ENCODE results near the gene KIN. TPM values are rescaled to one million over a fixed set of nuclear protein-coding genes. Genes with fewer than 3 reads are reported as not detected.
"Not testable (repeated sequence)": the region's sequence is repeated elsewhere in the genome, so short reads cannot be mapped to it uniquely, and the experiment has no call there.

The KIN gene
- total RNA-seq, 1 donor from 2014 or later: 14.2 TPM

GRCh38 chr10:7715515-7715914 is 72.3 kb downstream of the KIN start:
- Mint-ChIP-seq H3K9me3 (ENCODE audit: low read depth) (no peaks in the 10 kb centered on the region), H3K4me3 (ENCODE audit: unreplicated experiment) (no peak overlapping the region), H3K4me1 (ENCODE audit: low read depth) (no peaks in the 10 kb centered on the region), H3K27ac (ENCODE audit: unreplicated experiment) (no peak overlapping the region), H3K36me3 (ENCODE audit: low read depth) (no peaks in the 10 kb centered on the region), H3K27me3 (ENCODE audit: low read depth) (peaks cover 3% of the 10 kb centered on the region)
- no peak for TF ChIP-seq CTCF (IDR thresholded peaks at IDR 0.05)
- no peak for DNase-seq (ENCODE audit: low spot score)

- not testable (repeated sequence) for H3K27ac Mint-ChIP-seq (ENCODE audit: unreplicated experiment)
These were observed 76.7 kb downstream of the KIN start for GRCh38 chr10:7711075-7711474.

GRCh38 chr10:7710446-7710845 is 77.3 kb downstream of the KIN start:
- Mint-ChIP-seq H3K9me3 (ENCODE audit: low read depth) (no peaks in the 10 kb centered on the region), H3K36me3 (ENCODE audit: low read depth) (no peaks in the 10 kb centered on the region), H3K4me1 (ENCODE audit: low read depth) (no peaks in the 10 kb centered on the region), H3K27ac (ENCODE audit: unreplicated experiment) (no peak overlapping the region), H3K4me3 (ENCODE audit: unreplicated experiment) (no peak overlapping the region), H3K27me3 (ENCODE audit: low read depth) (peaks cover 14% of the 10 kb centered on the region)
- TF ChIP-seq CTCF (IDR thresholded peaks at IDR 0.05): no peak
- no peak for DNase-seq (ENCODE audit: low spot score)

More at GRCh38 chr10:7711075-7711474, 76.7 kb downstream of the KIN start:
- H3K27me3 Mint-ChIP-seq (ENCODE audit: low read depth): peaks cover 11% of the 10 kb centered on the region
- not testable (repeated sequence) for H3K4me3 Mint-ChIP-seq (ENCODE audit: unreplicated experiment); H3K9me3 Mint-ChIP-seq (ENCODE audit: low read depth); DNase-seq (ENCODE audit: low spot score); H3K4me1 Mint-ChIP-seq (ENCODE audit: low read depth); H3K36me3 Mint-ChIP-seq (ENCODE audit: low read depth)

- no peaks in the 10 kb centered on the region for H3K4me1 Mint-ChIP-seq (ENCODE audit: low read depth)
- no peak for TF ChIP-seq CTCF (IDR thresholded peaks at IDR 0.05)
- no peak overlapping the region for H3K4me3 Mint-ChIP-seq (ENCODE audit: unreplicated experiment)
- H3K9me3 Mint-ChIP-seq (ENCODE audit: low read depth): no peaks in the 10 kb centered on the region
- no peak overlapping the region for H3K27ac Mint-ChIP-seq (ENCODE audit: unreplicated experiment)
- H3K27me3 Mint-ChIP-seq (ENCODE audit: low read depth): peaks cover 14% of the 10 kb centered on the region
- no peaks in the 10 kb centered on the region for H3K36me3 Mint-ChIP-seq (ENCODE audit: low read depth)
- no peak for DNase-seq (ENCODE audit: low spot score)
These were observed 79.0 kb downstream of the KIN start for GRCh38 chr10:7708832-7709231.

GRCh38 chr10:7707858-7708622 is 79.8 kb downstream of the KIN start:
- TF ChIP-seq CTCF (IDR thresholded peaks at IDR 0.05): no peak
- peaks cover 5% of the 10 kb centered on the region for H3K4me1 Mint-ChIP-seq (ENCODE audit: low read depth)
- no peaks in the 10 kb centered on the region for H3K9me3 Mint-ChIP-seq (ENCODE audit: low read depth)
- DNase-seq (ENCODE audit: low spot score): no peak
- H3K4me3 Mint-ChIP-seq (ENCODE audit: unreplicated experiment): no peak overlapping the region
- H3K36me3 Mint-ChIP-seq (ENCODE audit: low read depth): no peaks in the 10 kb centered on the region
- no peak overlapping the region for H3K27ac Mint-ChIP-seq (ENCODE audit: unreplicated experiment)
- H3K27me3 Mint-ChIP-seq (ENCODE audit: low read depth): peaks cover 19% of the 10 kb centered on the region

- Mint-ChIP-seq H3K9me3 (ENCODE audit: low read depth) (no peaks in the 10 kb centered on the region), H3K36me3 (ENCODE audit: low read depth) (no peaks in the 10 kb centered on the region), H3K27me3 (ENCODE audit: low read depth) (peaks cover 19% of the 10 kb centered on the region), H3K27ac (ENCODE audit: unreplicated experiment) (no peak overlapping the region), H3K4me3 (ENCODE audit: unreplicated experiment) (no peak overlapping the region), H3K4me1 (ENCODE audit: low read depth) (peaks cover 6% of the 10 kb centered on the region)
- no peak for TF ChIP-seq CTCF (IDR thresholded peaks at IDR 0.05)
- DNase-seq (ENCODE audit: low spot score): no peak
These were observed 80.7 kb downstream of the KIN start for GRCh38 chr10:7707102-7707501.
